OCI-LY3 (cell line): Measurements from ENCODE around the gene TMEM72.

ENCODE experiments used
- CTCF ChIP-seq: fragments of 200-600, 300-600 bp; sonication (generic); IDR thresholded peaks from 2 replicates; pipeline ENCODE4 v1.5.1; 2014; ENCODE audit warnings: antibody characterized with exemption, low read length, low read depth
- EZH2phosphoT487 ChIP-seq: fragments of 200-600 bp; shearing (Covaris generic); IDR thresholded peaks from 2 replicates; pipeline ENCODE4 v1.6.1; 2018; ENCODE audit warnings: antibody characterized with exemption, mixed run types, low read depth

- TF ChIP-seq EZH2phosphoT487 (no peak), CTCF (no peak)
Observed at GRCh38 chr10:44899450-44900080, 11.6 kb upstream of the TMEM72 start.
